Nephron progenitor cell (in vitro differentiated cells): ENCODE data around the gene BAHCC1.

Source experiments
- DNase-seq: peaks from one replicate; pipeline ENCODE4 v3.0.0; 2021
- H3K27ac Mint-ChIP-seq: 2 replicates; pipeline ENCODE4 v1.8.0; 2021; ENCODE audit warnings: mild to moderate bottlenecking, moderate library complexity, mixed read lengths
- H3K27me3 Mint-ChIP-seq: 2 replicates; pipeline ENCODE4 v1.8.0; 2021; ENCODE audit warnings: mild to moderate bottlenecking, low read depth, mixed read lengths; ENCODE audit not compliant: poor library complexity
- H3K36me3 Mint-ChIP-seq: 2 replicates; pipeline ENCODE4 v1.8.0; 2021; ENCODE audit warnings: low read depth, mixed read lengths
- H3K4me1 Mint-ChIP-seq: 2 replicates; pipeline ENCODE4 v1.8.0; 2021; ENCODE audit warnings: mixed read lengths
- H3K4me3 Mint-ChIP-seq: 2 replicates; pipeline ENCODE4 v1.8.0; 2021; ENCODE audit warnings: mild to moderate bottlenecking, moderate library complexity, mixed read lengths
- H3K9me3 Mint-ChIP-seq: 2 replicates; pipeline ENCODE4 v1.8.0; 2021; ENCODE audit warnings: mild to moderate bottlenecking, moderate library complexity, mixed read lengths
- CTCF ChIP-seq: fragments of 200-600 bp; sonication (generic); IDR thresholded peaks from 2 replicates; pipeline ENCODE4 v1.5.0; 2021; ENCODE audit warnings: antibody characterized with exemption

Gene BAHCC1

GRCh38 chr17:81438688-81439087 is 43.4 kb downstream of the BAHCC1 start:
- no peak overlapping the region for H3K27ac Mint-ChIP-seq

GRCh38 chr17:81440051-81440471 is 44.8 kb downstream of the BAHCC1 start:
- H3K9me3 Mint-ChIP-seq, result no peaks in the 10 kb centered on the region
- H3K27me3 Mint-ChIP-seq, result no peaks in the 10 kb centered on the region
- no peak overlapping the region for H3K27ac Mint-ChIP-seq
- H3K4me3 Mint-ChIP-seq, result no peak overlapping the region
- peaks cover 34% of the 10 kb centered on the region for H3K4me1 Mint-ChIP-seq
- H3K36me3 Mint-ChIP-seq, result no peaks in the 10 kb centered on the region
- no peak for TF ChIP-seq CTCF
- no peak for DNase-seq

More at GRCh38 chr17:81438688-81439087, 43.4 kb downstream of the BAHCC1 start:
- H3K9me3 Mint-ChIP-seq, result no peaks in the 10 kb centered on the region
- no peak for DNase-seq
- H3K4me3 Mint-ChIP-seq, result no peak overlapping the region
- TF ChIP-seq CTCF, result no peak
- no peaks in the 10 kb centered on the region for H3K27me3 Mint-ChIP-seq
- peaks cover 36% of the 10 kb centered on the region for H3K4me1 Mint-ChIP-seq
- H3K36me3 Mint-ChIP-seq, result no peaks in the 10 kb centered on the region

- Mint-ChIP-seq H3K36me3 (no peaks in the 10 kb centered on the region), H3K4me1 (peaks cover 28% of the 10 kb centered on the region), H3K27ac (no peak overlapping the region), H3K9me3 (no peaks in the 10 kb centered on the region), H3K4me3 (no peak overlapping the region), H3K27me3 (no peaks in the 10 kb centered on the region)
- peak; percentile 74 for DNase-seq
- peak; percentile 67 for TF ChIP-seq CTCF
These were observed 45.4 kb downstream of the BAHCC1 start for GRCh38 chr17:81440511-81441244.

GRCh38 chr17:81442791-81443190 is 47.5 kb downstream of the BAHCC1 start:
- no peak overlapping the region for H3K4me3 Mint-ChIP-seq
- H3K36me3 Mint-ChIP-seq, result peaks cover 4% of the 10 kb centered on the region
- peaks cover 19% of the 10 kb centered on the region for H3K4me1 Mint-ChIP-seq
- H3K27ac Mint-ChIP-seq, result no peak overlapping the region
- TF ChIP-seq CTCF, result no peak
- H3K27me3 Mint-ChIP-seq, result no peaks in the 10 kb centered on the region
- no peak for DNase-seq
- H3K9me3 Mint-ChIP-seq, result no peaks in the 10 kb centered on the region

- TF ChIP-seq CTCF, result no peak
- peaks cover 15% of the 10 kb centered on the region for H3K4me1 Mint-ChIP-seq
- peaks cover 4% of the 10 kb centered on the region for H3K36me3 Mint-ChIP-seq
- H3K9me3 Mint-ChIP-seq, result no peaks in the 10 kb centered on the region
- no peak overlapping the region for H3K4me3 Mint-ChIP-seq
- H3K27me3 Mint-ChIP-seq, result no peaks in the 10 kb centered on the region
- no peak overlapping the region for H3K27ac Mint-ChIP-seq
- no peak for DNase-seq
These were observed 48.0 kb downstream of the BAHCC1 start for GRCh38 chr17:81443269-81443668.
